T-helper 2 cell treated with Interferon-gamma antibody and Interleukin-4, amounts not matched to agents 5 μg/mL and 100 μg/mL, for 36 hours (primary cell): ENCODE results near the gene LEPROT.

ENCODE experiments used
- DNase-seq: peaks from one replicate; pipeline ENCODE4 v3.0.0; 2021; ENCODE audit warnings: low spot score
- H3K27ac Mint-ChIP-seq: one replicate; pipeline ENCODE4 v1.8.0; 2021; ENCODE audit warnings: mild to moderate bottlenecking, mixed read lengths
- H3K27me3 Mint-ChIP-seq: one replicate; pipeline ENCODE4 v1.8.0; 2021; ENCODE audit warnings: low read depth, mixed read lengths
- H3K36me3 Mint-ChIP-seq: one replicate; pipeline ENCODE4 v1.8.0; 2021; ENCODE audit warnings: low read depth, mixed read lengths
- H3K4me1 Mint-ChIP-seq: one replicate; pipeline ENCODE4 v1.8.0; 2021; ENCODE audit warnings: low read depth, mixed read lengths
- H3K4me3 Mint-ChIP-seq: one replicate; pipeline ENCODE4 v1.8.0; 2022; ENCODE audit warnings: mild to moderate bottlenecking, moderate library complexity, mixed read lengths
- H3K9me3 Mint-ChIP-seq: one replicate; pipeline ENCODE4 v1.8.0; 2021; ENCODE audit warnings: mixed read lengths

The LEPROT gene

GRCh38 chr1:65398083-65398482 is 22.4 kb upstream of the LEPROT start:
- Mint-ChIP-seq H3K9me3 (no peaks in the 10 kb centered on the region), H3K4me3 (no peak overlapping the region), H3K27ac (no peak overlapping the region)

GRCh38 chr1:65399003-65399402 is 21.5 kb upstream of the LEPROT start:
- Mint-ChIP-seq H3K4me3 (no peak overlapping the region), H3K9me3 (no peaks in the 10 kb centered on the region), H3K27me3 (no peaks in the 10 kb centered on the region), H3K4me1 (peaks cover 46% of the 10 kb centered on the region), H3K36me3 (peaks cover 2% of the 10 kb centered on the region), H3K27ac (no peak overlapping the region)
- no peak for DNase-seq

More at GRCh38 chr1:65398083-65398482, 22.4 kb upstream of the LEPROT start:
- Mint-ChIP-seq H3K27me3 (no peaks in the 10 kb centered on the region), H3K4me1 (peaks cover 54% of the 10 kb centered on the region), H3K36me3 (peaks cover 2% of the 10 kb centered on the region)
- DNase-seq = no peak

GRCh38 chr1:65401612-65402011 is 18.9 kb upstream of the LEPROT start:
- Mint-ChIP-seq H3K36me3 (peaks cover 2% of the 10 kb centered on the region), H3K27me3 (peaks cover 7% of the 10 kb centered on the region), H3K27ac (no peak overlapping the region), H3K4me3 (no peak overlapping the region), H3K9me3 (no peaks in the 10 kb centered on the region), H3K4me1 (peaks cover 24% of the 10 kb centered on the region)
- DNase-seq = no peak

GRCh38 chr1:65404941-65405340 is 15.5 kb upstream of the LEPROT start:
- no peak overlapping the region for H3K27ac Mint-ChIP-seq
- no peaks in the 10 kb centered on the region for H3K9me3 Mint-ChIP-seq
- no peak overlapping the region for H3K4me3 Mint-ChIP-seq
- H3K36me3 Mint-ChIP-seq = no peaks in the 10 kb centered on the region
- DNase-seq = no peak
- peaks cover 15% of the 10 kb centered on the region for H3K27me3 Mint-ChIP-seq
- no peaks in the 10 kb centered on the region for H3K4me1 Mint-ChIP-seq

- no peaks in the 10 kb centered on the region for H3K4me1 Mint-ChIP-seq
- no peak overlapping the region for H3K4me3 Mint-ChIP-seq
- DNase-seq = no peak
- no peaks in the 10 kb centered on the region for H3K9me3 Mint-ChIP-seq
- no peak overlapping the region for H3K27ac Mint-ChIP-seq
- no peaks in the 10 kb centered on the region for H3K36me3 Mint-ChIP-seq
- peaks cover 21% of the 10 kb centered on the region for H3K27me3 Mint-ChIP-seq
Measured at GRCh38 chr1:65407877-65408276, 12.6 kb upstream of the LEPROT start.

- no peak for DNase-seq
- H3K4me3 Mint-ChIP-seq = no peak overlapping the region
- peaks cover 24% of the 10 kb centered on the region for H3K27me3 Mint-ChIP-seq
- no peaks in the 10 kb centered on the region for H3K4me1 Mint-ChIP-seq
- H3K36me3 Mint-ChIP-seq = no peaks in the 10 kb centered on the region
- H3K27ac Mint-ChIP-seq = no peak overlapping the region
- H3K9me3 Mint-ChIP-seq = no peaks in the 10 kb centered on the region
Measured at GRCh38 chr1:65409314-65409713, 11.2 kb upstream of the LEPROT start.

- Mint-ChIP-seq H3K4me1 (no peaks in the 10 kb centered on the region), H3K4me3 (no peak overlapping the region), H3K9me3 (no peaks in the 10 kb centered on the region), H3K36me3 (no peaks in the 10 kb centered on the region), H3K27ac (no peak overlapping the region), H3K27me3 (peaks cover 22% of the 10 kb centered on the region)
- no peak for DNase-seq
Measured at GRCh38 chr1:65409816-65410326, 10.6 kb upstream of the LEPROT start.

GRCh38 chr1:65412256-65412983 is 8.0 kb upstream of the LEPROT start:
- Mint-ChIP-seq H3K4me3 (no peak overlapping the region), H3K27ac (no peak overlapping the region), H3K27me3 (peaks cover 26% of the 10 kb centered on the region), H3K36me3 (no peaks in the 10 kb centered on the region), H3K9me3 (no peaks in the 10 kb centered on the region), H3K4me1 (peaks cover under 1% of the 10 kb centered on the region)
- no peak for DNase-seq

GRCh38 chr1:65412984-65413375 is 7.5 kb upstream of the LEPROT start:
- peaks cover 2% of the 10 kb centered on the region for H3K4me1 Mint-ChIP-seq
- H3K27me3 Mint-ChIP-seq = peaks cover 24% of the 10 kb centered on the region
- H3K36me3 Mint-ChIP-seq = no peaks in the 10 kb centered on the region
- H3K4me3 Mint-ChIP-seq = no peak overlapping the region
- no peaks in the 10 kb centered on the region for H3K9me3 Mint-ChIP-seq
- DNase-seq = no peak
- H3K27ac Mint-ChIP-seq = no peak overlapping the region

- H3K9me3 Mint-ChIP-seq = no peaks in the 10 kb centered on the region
- H3K4me1 Mint-ChIP-seq = peaks cover 9% of the 10 kb centered on the region
- H3K4me3 Mint-ChIP-seq = no peak overlapping the region
- H3K27me3 Mint-ChIP-seq = peaks cover 23% of the 10 kb centered on the region
- no peak overlapping the region for H3K27ac Mint-ChIP-seq
- DNase-seq = no peak
- H3K36me3 Mint-ChIP-seq = no peaks in the 10 kb centered on the region
Measured at GRCh38 chr1:65414538-65414937, 5.9 kb upstream of the LEPROT start.

- Mint-ChIP-seq H3K27ac (no peak overlapping the region), H3K27me3 (peaks cover 19% of the 10 kb centered on the region), H3K9me3 (no peaks in the 10 kb centered on the region), H3K36me3 (no peaks in the 10 kb centered on the region), H3K4me1 (peaks cover 13% of the 10 kb centered on the region), H3K4me3 (no peak overlapping the region)
- DNase-seq = no peak
Measured at GRCh38 chr1:65416767-65417166, 3.7 kb upstream of the LEPROT start.

- Mint-ChIP-seq H3K27ac (no peak overlapping the region), H3K4me3 (no peak overlapping the region), H3K27me3 (peaks cover 15% of the 10 kb centered on the region), H3K9me3 (no peaks in the 10 kb centered on the region), H3K36me3 (no peaks in the 10 kb centered on the region), H3K4me1 (peaks cover 13% of the 10 kb centered on the region)
- DNase-seq = no peak
Measured at GRCh38 chr1:65417729-65418128, 2.7 kb upstream of the LEPROT start.

GRCh38 chr1:65418522-65419185 is 1.8 kb upstream of the LEPROT start:
- no peak overlapping the region for H3K27ac Mint-ChIP-seq

GRCh38 chr1:65419681-65420589 is 533 bp upstream of the LEPROT start:
- Mint-ChIP-seq H3K27ac (peak overlapping the region; percentile 85), H3K4me3 (no peak overlapping the region), H3K36me3 (peaks cover 8% of the 10 kb centered on the region), H3K4me1 (peaks cover 22% of the 10 kb centered on the region), H3K27me3 (peaks cover 12% of the 10 kb centered on the region), H3K9me3 (no peaks in the 10 kb centered on the region)
- peak; percentile 97 for DNase-seq

More at GRCh38 chr1:65418522-65419185, 1.8 kb upstream of the LEPROT start:
- no peak for DNase-seq
- peaks cover 4% of the 10 kb centered on the region for H3K36me3 Mint-ChIP-seq
- no peaks in the 10 kb centered on the region for H3K9me3 Mint-ChIP-seq
- peaks cover 13% of the 10 kb centered on the region for H3K4me1 Mint-ChIP-seq
- peak overlapping the region; percentile 21 for H3K4me3 Mint-ChIP-seq
- peaks cover 12% of the 10 kb centered on the region for H3K27me3 Mint-ChIP-seq
